Measurements from ENCODE around the gene CD46.
"Not testable (repeated sequence)": the region's sequence is repeated elsewhere in the genome, so short reads cannot be mapped to it uniquely, and the experiment has no call there.

DNA sequence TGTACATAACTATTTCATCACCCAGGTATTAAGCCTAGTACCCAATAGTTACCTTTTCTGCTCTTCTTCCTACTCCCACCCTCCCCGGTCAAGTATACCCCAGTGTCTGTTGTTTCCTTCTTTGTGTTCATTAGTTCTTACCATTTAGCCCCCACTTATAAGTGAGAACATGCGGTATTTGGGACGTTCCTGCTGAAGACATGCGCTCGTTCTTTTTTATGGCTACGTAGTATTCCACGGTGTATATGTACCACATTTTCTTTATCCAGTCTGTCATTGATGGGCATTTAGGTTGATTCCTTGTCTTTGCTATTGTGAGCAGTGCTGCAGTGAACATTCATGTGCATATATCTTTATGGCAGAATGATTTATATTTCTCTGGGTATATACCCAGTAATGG is 25.6 kb downstream of the CD46 start:
- TF ChIP-seq, protein P1, sequence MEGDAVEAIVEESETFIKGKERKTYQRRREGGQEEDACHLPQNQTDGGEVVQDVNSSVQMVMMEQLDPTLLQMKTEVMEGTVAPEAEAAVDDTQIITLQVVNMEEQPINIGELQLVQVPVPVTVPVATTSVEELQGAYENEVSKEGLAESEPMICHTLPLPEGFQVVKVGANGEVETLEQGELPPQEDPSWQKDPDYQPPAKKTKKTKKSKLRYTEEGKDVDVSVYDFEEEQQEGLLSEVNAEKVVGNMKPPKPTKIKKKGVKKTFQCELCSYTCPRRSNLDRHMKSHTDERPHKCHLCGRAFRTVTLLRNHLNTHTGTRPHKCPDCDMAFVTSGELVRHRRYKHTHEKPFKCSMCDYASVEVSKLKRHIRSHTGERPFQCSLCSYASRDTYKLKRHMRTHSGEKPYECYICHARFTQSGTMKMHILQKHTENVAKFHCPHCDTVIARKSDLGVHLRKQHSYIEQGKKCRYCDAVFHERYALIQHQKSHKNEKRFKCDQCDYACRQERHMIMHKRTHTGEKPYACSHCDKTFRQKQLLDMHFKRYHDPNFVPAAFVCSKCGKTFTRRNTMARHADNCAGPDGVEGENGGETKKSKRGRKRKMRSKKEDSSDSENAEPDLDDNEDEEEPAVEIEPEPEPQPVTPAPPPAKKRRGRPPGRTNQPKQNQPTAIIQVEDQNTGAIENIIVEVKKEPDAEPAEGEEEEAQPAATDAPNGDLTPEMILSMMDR (conservative IDR thresholded peaks at IDR 0.05; ENCODE audit: low read depth, low read length): not testable (repeated sequence)
- TF ChIP-seq EZH2phosphoT487 (IDR thresholded peaks at IDR 0.05; ENCODE audit: borderline replicate concordance, low read length): not testable (repeated sequence)

Data from PC-3 (cell line).